Heart left ventricle (tissue), 16 donors: Measurements from ENCODE around the gene AJAP1. TPM values are rescaled to one million over a fixed set of nuclear protein-coding genes. Genes with fewer than 3 reads are reported as not detected.

Source experiments
- ATAC-seq, 4 donors: fragments of 200-7000 bp; cut with Tn5 transposase; one replicate each; pipeline ENCODE4 v1.9.1; 2020 to 2022; ENCODE audit warnings: moderate library complexity in 4 of 4, mild to moderate bottlenecking in 3 of 4, moderate number of reproducible peaks in 1 of 4
- DNase-seq, 5 donors: peaks; one replicate each; pipeline ENCODE4 v3.0.0-alpha.2; 2020
- H3K27ac ChIP-seq, 12 donors: fragments of 200-600 bp; sonication (generic) in 4 of 12; one replicate each; pipeline versions ENCODE4 v1.5.0 to v1.8.0; 2016 to 2022; ENCODE audit warnings: mild to moderate bottlenecking in 2 of 12
- H3K27me3 ChIP-seq, 9 donors: fragments of 200-600 bp; sonication (generic) in 2 of 9; one replicate each; pipeline versions ENCODE4 v1.5.1 to v1.8.0; 2016 to 2022; ENCODE audit warnings: mild to moderate bottlenecking in 3 of 9
- H3K36me3 ChIP-seq, 9 donors: fragments of 200-600 bp; sonication (generic) in 2 of 9; one replicate each; pipeline versions ENCODE4 v1.5.0 to v1.8.0; 2018 to 2022; ENCODE audit warnings: mild to moderate bottlenecking in 2 of 9
- H3K4me1 ChIP-seq, 12 donors: fragments of 200-600 bp; sonication (generic) in 4 of 12; one replicate each; pipeline versions ENCODE4 v1.5.0 to v1.8.0; 2016 to 2022; ENCODE audit warnings: mild to moderate bottlenecking in 3 of 12
- H3K4me3 ChIP-seq, 12 donors: fragments of 200-600 bp; sonication (generic) in 4 of 12; one replicate each; pipeline versions ENCODE4 v1.5.0 to v1.8.0; 2017 to 2022; ENCODE audit warnings: mild to moderate bottlenecking in 9 of 12, moderate library complexity in 4 of 12
- H3K9me3 ChIP-seq, 12 donors: fragments of 200-600 bp; sonication (generic) in 4 of 12; one replicate each; pipeline versions ENCODE4 v1.5.0 to v1.8.0; 2016 to 2022; ENCODE audit warnings: mild to moderate bottlenecking in 1 of 12
- CTCF ChIP-seq, 12 donors: fragments of 200-600 bp; sonication (generic) in 4 of 12; IDR thresholded peaks; one replicate each; pipeline versions ENCODE4 v1.5.0 to v1.8.0; 2018 to 2022; ENCODE audit warnings: antibody characterized with exemption in 12 of 12, mild to moderate bottlenecking in 5 of 12
- POLR2A ChIP-seq, 2 donors: fragments of 450-650 bp; IDR thresholded peaks; one replicate each; pipeline ENCODE4 v1.6.1; 2017; ENCODE audit warnings: antibody characterized with exemption in 2 of 2, mild to moderate bottlenecking in 2 of 2, moderate library complexity in 2 of 2
- WGBS, 4 donors: extraction: QIAGEN DNeasy Blood & Tissue Kit in 2 of 4; methylation state at CpG; one replicate each; pipeline versions ENCODE4 v1.1.5 to v1.1.7; 2013 to 2018; 5-methylcytosine and 5-hydroxymethylcytosine counted together
- intact Hi-C, 10 donors: fragments of 100-400 bp; cut with DNase I; formaldehyde crosslinking; loops; one replicate each; pipeline versions ENCODE4 v1.11.1 to v1.14.2; 2022
- polyA plus RNA-seq, 2 donors: library from polyadenylated mRNA; stranded (reverse); fragments of 200-250 nt; gene quantifications; one replicate each; pipeline ENCODE4 v1.2.3, GENCODE V29; 2013
- total RNA-seq, 9 donors: library from RNA; depleted of rRNA in 2 of 9; stranded (reverse); fragments of >200 nt in 2 of 9; fragmentation: NEBNext Ultra II Directional in 3 of 9; extraction: Animal tissue kit (Norgen Biotek cat#: 25700) in 3 of 9; gene quantifications; one replicate each; pipeline versions ENCODE4 v1.1.0 to v1.2.4, GENCODE V29; 2016 to 2023
- donor health status: ischemic (EF 13 %, LVEDD 7.1; RV severe dilation, severe dysfunction).
- donor health status: healthy with polysubstance abuse.
- donor health status: DM: no; HTN: yes; CAD: no.
- donor health status: DM: no; HTN: no; CAD: no.
- donor health status: ischemic (EF 25% LVEDD 6.9; RV normal size, moderate dysfunction).
- donor health status: ischemic (EF 25% LVEDD 5.7; RV mildly dilated, moderate dysfunction).
- donor health status: healthy.
- donor health status: DM: yes; HTN: yes; CAD: no.
- donor health status: ischemic (EF 35%, LVEDD 5.7; RV mildly dilated, moderate dysfunction).
- donor health status: nonischemic (EF 11% LVEDD 7.7; RV severe dilation, severe dysfunction).
- donor health status: DM: yes; HTN: yes; CAD: no.
- donor health status: PGD.
- donor health status: ischemic (EF 29% LVEDD 5.4; RV normal size, mild dysfunction).
- donor health status: nonischemic (EF 23%, LVEDD 6.1; RV moderate dilation, normal function).

Gene AJAP1
- total and polyA plus RNA-seq, 11 donors: 0.01 to 0.67 (median 0.07) TPM; not detected in 2

GRCh38 chr1:4745560-4745959 is 91.2 kb downstream of the AJAP1 start:
- intact Hi-C loops: no loop called here

GRCh38 chr1:4749406-4749805 is 95.0 kb downstream of the AJAP1 start:
- ATAC-seq: no peak
- 77 to 84% (median 83%) methylated on average over 10 to 11 of the region's 11 CpGs for WGBS, 4 donors
- H3K27ac ChIP-seq: no peak overlapping the region

More at GRCh38 chr1:4745560-4745959, 91.2 kb downstream of the AJAP1 start:
- H3K36me3 ChIP-seq: no peaks in the 10 kb centered on the region
- H3K27me3 ChIP-seq: peaks cover 0 to 3% (median 0%) of the 10 kb centered on the region in 9 donors
- ATAC-seq: no peak
- no peak for DNase-seq
- no peaks in the 10 kb centered on the region for H3K4me1 ChIP-seq
- no peaks in the 10 kb centered on the region for H3K9me3 ChIP-seq
- no peak overlapping the region for H3K27ac ChIP-seq
- no peak for TF ChIP-seq CTCF (IDR thresholded peaks at IDR 0.05)
- no peak for TF ChIP-seq POLR2A (IDR thresholded peaks at IDR 0.05)
- WGBS, 4 donors: 35 to 43% (median 40%) methylated on average over 6 to 7 of the region's 7 CpGs
- H3K4me3 ChIP-seq: no peak overlapping the region

GRCh38 chr1:4750177-4750576 is 95.8 kb downstream of the AJAP1 start:
- no peak overlapping the region for H3K27ac ChIP-seq
- H3K36me3 ChIP-seq: no peaks in the 10 kb centered on the region
- no peak for TF ChIP-seq POLR2A (IDR thresholded peaks at IDR 0.05)
- no peak for TF ChIP-seq CTCF (IDR thresholded peaks at IDR 0.05)
- H3K27me3 ChIP-seq: peaks cover 0 to 10% (median 0%) of the 10 kb centered on the region in 9 donors
- 36 to 54% (median 44%) methylated on average over 3 of the region's 3 CpGs for WGBS, 4 donors
- intact Hi-C loops: no loop called here
- H3K4me1 ChIP-seq: no peaks in the 10 kb centered on the region
- DNase-seq: no peak
- peak in 1 of 4 donors; percentile 29 for ATAC-seq
- H3K9me3 ChIP-seq: peaks cover 0 to 20% (median 0%) of the 10 kb centered on the region in 12 donors
- H3K4me3 ChIP-seq: no peak overlapping the region

More at GRCh38 chr1:4749406-4749805, 95.0 kb downstream of the AJAP1 start:
- H3K27me3 ChIP-seq: peaks cover 0 to 10% (median 0%) of the 10 kb centered on the region in 9 donors
- intact Hi-C loops: no loop called here
- H3K4me3 ChIP-seq: no peak overlapping the region
- no peak for DNase-seq
- H3K9me3 ChIP-seq: peaks cover 0 to 17% (median 0%) of the 10 kb centered on the region in 12 donors
- no peak for TF ChIP-seq CTCF (IDR thresholded peaks at IDR 0.05)
- H3K4me1 ChIP-seq: no peaks in the 10 kb centered on the region
- no peaks in the 10 kb centered on the region for H3K36me3 ChIP-seq

GRCh38 chr1:4752059-4752458 is 97.7 kb downstream of the AJAP1 start:
- TF ChIP-seq CTCF (IDR thresholded peaks at IDR 0.05) (no peak), POLR2A (IDR thresholded peaks at IDR 0.05) (no peak)
- Histone ChIP-seq H3K9me3 (peaks cover 0 to 20% (median 0%) of the 10 kb centered on the region in 12 donors), H3K4me3 (no peak overlapping the region), H3K4me1 (no peaks in the 10 kb centered on the region), H3K27ac (no peak overlapping the region), H3K36me3 (no peaks in the 10 kb centered on the region), H3K27me3 (peaks cover 0 to 17% (median 0%) of the 10 kb centered on the region in 9 donors)
- no peak for ATAC-seq
- DNase-seq: no peak
- WGBS, 4 donors: 52 to 64% (median 57%) methylated on average over 4 of the region's 4 CpGs
- intact Hi-C loops: no loop called here
